ENCODE measurements around the gene SLC16A1. TPM values are rescaled to one million over a fixed set of nuclear protein-coding genes. Genes with fewer than 3 reads are reported as not detected.

SLC16A1 gene
- total and polyA plus RNA-seq, 2 of the 8 experiments (the other 6 are each of a cell fraction or from before 2014, with no cell fraction given): 435 to 545 TPM

DNA sequence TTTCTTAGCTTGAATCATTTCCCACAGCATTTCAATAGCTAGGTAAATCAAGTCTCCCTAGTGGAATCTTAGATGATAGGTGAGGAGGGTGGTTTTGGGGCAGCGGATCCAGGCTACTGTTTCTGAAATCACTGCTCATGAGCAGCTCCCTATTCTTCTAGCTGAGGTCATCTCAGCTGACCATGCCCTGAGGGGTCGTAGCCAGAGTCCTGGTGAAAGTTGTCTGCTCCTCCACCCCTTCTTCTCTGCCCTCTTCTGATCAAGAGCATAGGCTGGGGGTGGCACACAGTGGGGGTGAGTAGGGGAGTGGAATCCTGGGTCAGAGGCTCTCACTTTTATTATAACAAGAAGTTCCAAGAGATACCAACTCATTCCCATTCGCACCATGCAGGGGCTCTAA is 76.2 kb downstream of the SLC16A1 start:
- peak overlapping the region; percentile 38 for H2BK120ac ChIP-seq (replicated peaks; ENCODE audit: low read depth, low read length)
- H2BK12ac ChIP-seq (ENCODE audit: low read depth, low read length): no peak overlapping the region; the same call in 1 of the 2 replicates
- peaks cover 0 to 14% (median 5%) of the 10 kb centered on the region in 4 experiments; a peak in 4 of 7 replicates for H3K4me1 ChIP-seq (replicated peaks in 1 of 4; ENCODE audit: control insufficient read depth in 3 of 4, insufficient read depth in 4 of 4, low read length in 3 of 4)
- 80% methylated on average over 3 of the region's 3 CpGs; no CpG with 5 or more reads in 1 of the 2 experiments for WGBS, 2 experiments (ENCODE audit: extremely low coverage in 1 of 2, insufficient coverage in 1 of 2, insufficient read length in 1 of 2, insufficient replicate concordance in 2 of 2, low coverage in 1 of 2, low lambda C conversion rate in 2 of 2, missing lambda C conversion rate in 1 of 2)
- FAIRE-seq: no peak
- H3K14ac ChIP-seq (ENCODE audit: insufficient read length): no peak overlapping the region
- H3K56ac ChIP-seq (replicated peaks; ENCODE audit: insufficient read length, low read depth, low read length): no peak overlapping the region
- no peak overlapping the region for H2AFZ ChIP-seq (ENCODE audit: low read length)
- H2BK20ac ChIP-seq (ENCODE audit: low read length): peak overlapping the region; percentile 29; the same call in 1 of the 2 replicates
- ChIA-PET CTCF (ENCODE audit: partially characterized antibody) (interaction anchor here (0.6 to 5.6 kb wide), 29 partner anchors 10 to 192 kb away, joined by 3 to 40 read pairs (median 4); partner anchors contain the start of gene LRIG2), POLR2A (ENCODE audit: partially characterized antibody) (interaction anchor here (0.6 to 3.9 kb wide), 7 partner anchors 21 to 164 kb away, joined by 3 to 38 read pairs (median 3); partner anchors contain the start of gene SLC16A1)
- no peak overlapping the region for H3K4me3 ChIP-seq (ENCODE audit: extremely low read depth in 1 of 4, insufficient read depth in 2 of 4, low read depth in 3 of 4, low read length in 4 of 4)
- no peak for TF ChIP-seq CHD2 (IDR thresholded peaks at IDR 0.05; ENCODE audit: low read length)
- no peak for TF ChIP-seq JUN (IDR thresholded peaks at IDR 0.05; ENCODE audit: low read depth, low read length)
- no peak for TF ChIP-seq CBX8 (IDR thresholded peaks at IDR 0.05; ENCODE audit: borderline replicate concordance, low read depth, low read length)
- TF ChIP-seq JUND (IDR thresholded peaks at IDR 0.05; ENCODE audit: low read length): no peak
- TF ChIP-seq TBP (IDR thresholded peaks at IDR 0.05; ENCODE audit: low read depth, low read length): no peak
- TF ChIP-seq RAD21 (IDR thresholded peaks at IDR 0.05 in 1 of 2, conservative IDR thresholded peaks at IDR 0.05 in 1 of 2; ENCODE audit: low read depth in 2 of 2, low read length in 2 of 2): no peak
- TF ChIP-seq EZH2 (IDR thresholded peaks at IDR 0.05; ENCODE audit: low read depth, low read length, severe bottlenecking): no peak
- TF ChIP-seq YY1 (IDR thresholded peaks at IDR 0.05; ENCODE audit: low read depth, low read length): no peak
- TF ChIP-seq, protein P1, sequence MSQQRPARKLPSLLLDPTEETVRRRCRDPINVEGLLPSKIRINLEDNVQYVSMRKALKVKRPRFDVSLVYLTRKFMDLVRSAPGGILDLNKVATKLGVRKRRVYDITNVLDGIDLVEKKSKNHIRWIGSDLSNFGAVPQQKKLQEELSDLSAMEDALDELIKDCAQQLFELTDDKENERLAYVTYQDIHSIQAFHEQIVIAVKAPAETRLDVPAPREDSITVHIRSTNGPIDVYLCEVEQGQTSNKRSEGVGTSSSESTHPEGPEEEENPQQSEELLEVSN (IDR thresholded peaks at IDR 0.05): no peak
- no peak for TF ChIP-seq SIRT6 (IDR thresholded peaks at IDR 0.05; ENCODE audit: low read length)
- TF ChIP-seq BRCA1 (IDR thresholded peaks at IDR 0.05; ENCODE audit: low read depth, low read length): no peak
- no peak overlapping the region for H4K5ac ChIP-seq (ENCODE audit: insufficient read length, low read depth, low read length)
- no peaks in the 10 kb centered on the region for H4K20me1 ChIP-seq (replicated peaks in 1 of 2; ENCODE audit: control insufficient read depth in 1 of 2, insufficient read depth in 2 of 2, low read length in 2 of 2)
- H3K27ac ChIP-seq (ENCODE audit: low read depth, low read length): no peak overlapping the region
- H4K91ac ChIP-seq (replicated peaks; ENCODE audit: insufficient read length, low read length): peak overlapping the region; percentile 14
- no peaks in the 10 kb centered on the region; a peak in 1 of 7 replicates for H3K27me3 ChIP-seq (replicated peaks in 1 of 4; ENCODE audit: control insufficient read depth in 3 of 4, extremely low read depth in 1 of 4, insufficient read depth in 3 of 4, low read length in 3 of 4)
- H3K23me2 ChIP-seq (ENCODE audit: low read depth, low read length): no peaks in the 10 kb centered on the region
- H3K4ac ChIP-seq (replicated peaks; ENCODE audit: insufficient read length, low read depth, low read length): peak overlapping the region; percentile 19
- H3K4me2 ChIP-seq (ENCODE audit: insufficient read depth in 1 of 2, low read depth in 2 of 2, low read length in 2 of 2): no peak overlapping the region
- peak overlapping the region; percentile 65; the same call in 1 of the 2 replicates for H2BK15ac ChIP-seq (ENCODE audit: low read length)
- H2BK5ac ChIP-seq (ENCODE audit: low read depth, low read length): no peak overlapping the region
- H3K18ac ChIP-seq (ENCODE audit: extremely low read depth, low read length): no peak overlapping the region
- H2AK5ac ChIP-seq (ENCODE audit: low read depth, low read length): no peak overlapping the region
- DNase-seq (ENCODE audit: low read depth in 1 of 2, low spot score in 2 of 2): no peak
- H3K23ac ChIP-seq (ENCODE audit: insufficient read length): no peak overlapping the region
- no peak overlapping the region for H3K9ac ChIP-seq (replicated peaks in 1 of 4; ENCODE audit: extremely low read depth in 1 of 4, low read depth in 3 of 4, low read length in 3 of 4)
- H4K8ac ChIP-seq (ENCODE audit: extremely low read depth, insufficient read depth, low read length): no peak overlapping the region
- H3K79me1 ChIP-seq (ENCODE audit: low read depth, low read length): no peaks in the 10 kb centered on the region
- H3K79me2 ChIP-seq (ENCODE audit: control insufficient read depth in 1 of 2, insufficient read depth in 2 of 2, low read length in 2 of 2): no peaks in the 10 kb centered on the region
- no peaks in the 10 kb centered on the region for H3K9me3 ChIP-seq (ENCODE audit: insufficient read depth in 2 of 2, low read depth in 1 of 2, low read length in 1 of 2)
- no peaks in the 10 kb centered on the region for H3K36me3 ChIP-seq (ENCODE audit: control insufficient read depth in 2 of 4, insufficient read depth in 4 of 4, low read length in 3 of 4)

Data from H1 (cell line).